Osteocyte (in vitro differentiated cells): ENCODE data around the gene KCTD10. TPM values are rescaled to one million over a fixed set of nuclear protein-coding genes. Genes with fewer than 3 reads are reported as not detected.

Source experiments
- DNase-seq: peaks from one replicate; pipeline ENCODE4 v3.0.0; 2021; ENCODE audit warnings: mixed read lengths; ENCODE audit not compliant: unreplicated experiment; ENCODE audit errors: extremely low spot score
- H3K27ac Mint-ChIP-seq: one replicate; pipeline ENCODE4 v1.8.0; 2021; ENCODE audit warnings: mild to moderate bottlenecking, mixed read lengths; ENCODE audit not compliant: unreplicated experiment
- H3K27me3 Mint-ChIP-seq: one replicate; pipeline ENCODE4 v1.8.0; 2021; ENCODE audit warnings: mixed read lengths; ENCODE audit not compliant: unreplicated experiment
- H3K36me3 Mint-ChIP-seq: one replicate; pipeline ENCODE4 v1.8.0; 2021; ENCODE audit warnings: mixed read lengths; ENCODE audit not compliant: unreplicated experiment
- H3K4me1 Mint-ChIP-seq: one replicate; pipeline ENCODE4 v1.8.0; 2021; ENCODE audit warnings: mixed read lengths; ENCODE audit not compliant: unreplicated experiment
- H3K4me3 Mint-ChIP-seq: one replicate; pipeline ENCODE4 v1.8.0; 2021; ENCODE audit warnings: mild to moderate bottlenecking, moderate library complexity, mixed read lengths; ENCODE audit not compliant: unreplicated experiment
- H3K9me3 Mint-ChIP-seq: one replicate; pipeline ENCODE4 v1.8.0; 2021; ENCODE audit warnings: mixed read lengths; ENCODE audit not compliant: unreplicated experiment
- total RNA-seq: library from RNA; stranded (reverse); gene quantifications from 2 replicates; pipeline ENCODE4 v1.2.1, GENCODE V29; 2021
- TF ChIP-seq, protein P1 (sequence below): fragments of 200-600 bp; sonication (generic); IDR thresholded peaks from 2 replicates; pipeline ENCODE4 v1.5.0; 2021; ENCODE audit warnings: antibody characterized with exemption, mild to moderate bottlenecking, moderate library complexity

KCTD10 gene
- total RNA-seq, 1 donor from 2014 or later, result 43.1 TPM

DNA sequence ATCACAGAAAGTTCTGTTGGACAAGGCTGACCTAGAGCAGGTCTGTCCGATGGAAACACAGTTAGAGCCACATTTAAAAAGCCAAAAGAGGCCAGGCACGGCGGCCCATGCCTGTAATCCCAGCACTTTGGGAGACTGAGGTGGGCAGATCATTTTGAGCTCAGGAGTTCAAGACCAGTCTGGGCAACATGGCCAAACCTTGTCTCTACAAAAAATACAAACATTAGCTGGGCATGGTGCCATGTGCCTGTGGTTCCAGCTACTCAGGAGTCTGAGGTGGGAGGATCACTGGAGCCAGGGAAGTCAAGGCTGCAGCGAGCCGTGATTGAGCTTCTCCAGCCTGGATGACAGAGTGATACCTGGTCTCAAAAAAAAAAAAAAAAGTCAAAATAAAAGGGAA, 15.3 kb upstream of the KCTD10 start:
- H3K27me3 Mint-ChIP-seq, result no peaks in the 10 kb centered on the region
- H3K4me1 Mint-ChIP-seq, result no peaks in the 10 kb centered on the region
- peaks cover 36% of the 10 kb centered on the region for H3K36me3 Mint-ChIP-seq
- DNase-seq, result no peak
- H3K27ac Mint-ChIP-seq, result no peak overlapping the region
- no peaks in the 10 kb centered on the region for H3K9me3 Mint-ChIP-seq
- no peak overlapping the region for H3K4me3 Mint-ChIP-seq
- TF ChIP-seq, protein P1, sequence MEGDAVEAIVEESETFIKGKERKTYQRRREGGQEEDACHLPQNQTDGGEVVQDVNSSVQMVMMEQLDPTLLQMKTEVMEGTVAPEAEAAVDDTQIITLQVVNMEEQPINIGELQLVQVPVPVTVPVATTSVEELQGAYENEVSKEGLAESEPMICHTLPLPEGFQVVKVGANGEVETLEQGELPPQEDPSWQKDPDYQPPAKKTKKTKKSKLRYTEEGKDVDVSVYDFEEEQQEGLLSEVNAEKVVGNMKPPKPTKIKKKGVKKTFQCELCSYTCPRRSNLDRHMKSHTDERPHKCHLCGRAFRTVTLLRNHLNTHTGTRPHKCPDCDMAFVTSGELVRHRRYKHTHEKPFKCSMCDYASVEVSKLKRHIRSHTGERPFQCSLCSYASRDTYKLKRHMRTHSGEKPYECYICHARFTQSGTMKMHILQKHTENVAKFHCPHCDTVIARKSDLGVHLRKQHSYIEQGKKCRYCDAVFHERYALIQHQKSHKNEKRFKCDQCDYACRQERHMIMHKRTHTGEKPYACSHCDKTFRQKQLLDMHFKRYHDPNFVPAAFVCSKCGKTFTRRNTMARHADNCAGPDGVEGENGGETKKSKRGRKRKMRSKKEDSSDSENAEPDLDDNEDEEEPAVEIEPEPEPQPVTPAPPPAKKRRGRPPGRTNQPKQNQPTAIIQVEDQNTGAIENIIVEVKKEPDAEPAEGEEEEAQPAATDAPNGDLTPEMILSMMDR, result no peak

DNA sequence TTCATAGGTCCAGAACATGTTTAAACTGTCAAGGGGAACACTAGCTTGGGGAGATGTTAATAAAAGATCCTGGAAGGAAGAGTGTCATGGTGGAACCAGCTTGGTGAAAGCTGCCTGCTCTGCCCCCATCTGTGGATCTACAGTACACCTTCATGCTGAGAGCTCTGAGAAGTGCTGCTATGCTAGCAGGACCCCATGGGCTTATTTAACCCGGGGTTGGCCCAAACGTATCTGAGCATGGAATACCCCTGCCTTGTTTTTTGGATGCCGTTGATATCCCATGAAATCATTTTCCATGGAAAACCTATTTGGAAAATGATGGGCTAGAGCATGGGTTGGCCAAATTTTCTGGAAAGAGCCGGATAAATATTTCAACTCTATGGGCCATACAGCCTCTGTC, 14.6 kb upstream of the KCTD10 start:
- no peak overlapping the region for H3K4me3 Mint-ChIP-seq
- no peak overlapping the region for H3K27ac Mint-ChIP-seq
- H3K27me3 Mint-ChIP-seq, result no peaks in the 10 kb centered on the region
- H3K9me3 Mint-ChIP-seq, result no peaks in the 10 kb centered on the region
- peaks cover 37% of the 10 kb centered on the region for H3K36me3 Mint-ChIP-seq
- H3K4me1 Mint-ChIP-seq, result no peaks in the 10 kb centered on the region
- TF ChIP-seq, protein P1, result no peak
- no peak for DNase-seq

DNA sequence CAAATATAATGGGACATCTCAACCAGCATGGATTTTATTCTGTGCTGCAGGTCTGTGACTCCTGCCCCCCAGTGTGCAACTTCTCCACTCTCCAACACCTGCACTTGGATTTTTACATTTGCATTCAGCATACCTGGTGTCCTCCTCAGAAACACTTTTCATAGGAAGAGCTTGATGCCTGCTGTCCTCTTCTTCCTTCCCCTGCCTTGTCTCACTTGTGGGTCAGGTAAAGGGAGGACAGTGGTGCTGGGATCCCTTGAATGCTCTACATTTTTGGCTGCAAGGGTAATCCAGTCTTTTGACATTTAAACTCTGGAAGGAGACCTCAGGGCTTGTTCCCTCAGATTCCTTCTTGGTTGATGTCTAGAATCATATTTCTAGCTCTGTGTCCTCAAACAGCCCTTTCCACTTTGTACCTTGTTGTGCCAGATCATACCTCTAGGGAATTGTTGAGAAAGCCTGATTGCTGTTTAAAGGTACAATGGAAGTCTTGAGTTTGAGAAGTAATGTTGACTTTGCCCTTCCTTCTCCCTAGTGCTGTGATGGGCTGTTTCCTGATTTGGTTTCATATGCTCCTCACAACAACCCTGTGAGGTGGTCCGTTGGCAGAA, 13.0 kb upstream of the KCTD10 start:
- H3K27me3 Mint-ChIP-seq, result no peaks in the 10 kb centered on the region
- H3K9me3 Mint-ChIP-seq, result no peaks in the 10 kb centered on the region
- TF ChIP-seq, protein P1, result no peak
- H3K27ac Mint-ChIP-seq, result no peak overlapping the region
- no peak for DNase-seq
- H3K4me3 Mint-ChIP-seq, result no peak overlapping the region
- no peaks in the 10 kb centered on the region for H3K4me1 Mint-ChIP-seq
- H3K36me3 Mint-ChIP-seq, result peaks cover 30% of the 10 kb centered on the region

DNA sequence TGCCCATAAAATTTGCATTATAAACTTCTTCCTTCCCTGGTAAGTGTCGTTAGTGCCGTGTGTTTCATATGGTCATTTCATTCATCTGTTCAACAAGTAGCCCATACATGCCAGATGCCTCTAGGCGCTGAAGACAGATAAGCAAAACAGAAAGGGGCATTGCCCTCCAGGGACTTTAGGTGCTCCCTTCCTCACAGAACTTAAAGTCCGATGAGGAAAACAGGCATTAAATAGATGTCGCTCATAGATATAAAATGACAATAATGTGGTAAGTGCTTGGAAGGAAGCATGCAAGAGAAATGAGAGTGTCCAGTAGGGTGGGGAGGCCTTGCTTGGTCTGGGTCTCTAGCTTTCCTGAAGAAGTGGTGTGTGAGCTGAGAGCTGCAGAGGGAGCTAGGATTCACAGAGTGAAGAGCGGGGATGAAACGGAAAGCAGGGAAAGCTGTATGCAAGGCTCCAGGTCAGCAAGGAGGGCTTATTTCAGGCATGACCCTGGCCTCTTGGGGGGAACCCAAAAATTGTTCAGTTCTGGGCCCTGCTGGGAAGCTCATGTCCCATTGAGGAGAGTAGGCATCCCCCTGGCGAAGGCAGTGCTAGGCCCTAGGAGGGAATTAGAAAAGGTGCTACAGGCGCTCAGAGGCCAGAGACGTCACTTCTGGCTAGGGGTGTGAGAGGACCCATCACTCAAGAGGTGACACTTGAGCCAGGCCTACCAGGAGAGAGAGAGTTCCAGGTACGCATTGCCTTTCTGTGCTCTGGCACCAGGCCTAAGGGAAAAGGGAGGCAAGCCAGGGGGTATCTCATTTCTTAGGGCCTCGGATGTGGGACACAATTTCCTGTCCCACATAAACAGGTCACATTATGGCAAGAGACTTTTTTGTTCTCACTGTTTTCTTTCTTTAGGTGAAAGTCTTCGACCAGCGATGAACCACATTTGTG, 12.2 kb upstream of the KCTD10 start:
- TF ChIP-seq, protein P1, result no peak
- Mint-ChIP-seq H3K36me3 (peaks cover 27% of the 10 kb centered on the region), H3K4me3 (no peak overlapping the region), H3K9me3 (no peaks in the 10 kb centered on the region), H3K27ac (no peak overlapping the region), H3K27me3 (no peaks in the 10 kb centered on the region), H3K4me1 (no peaks in the 10 kb centered on the region)
- DNase-seq, result no peak

DNA sequence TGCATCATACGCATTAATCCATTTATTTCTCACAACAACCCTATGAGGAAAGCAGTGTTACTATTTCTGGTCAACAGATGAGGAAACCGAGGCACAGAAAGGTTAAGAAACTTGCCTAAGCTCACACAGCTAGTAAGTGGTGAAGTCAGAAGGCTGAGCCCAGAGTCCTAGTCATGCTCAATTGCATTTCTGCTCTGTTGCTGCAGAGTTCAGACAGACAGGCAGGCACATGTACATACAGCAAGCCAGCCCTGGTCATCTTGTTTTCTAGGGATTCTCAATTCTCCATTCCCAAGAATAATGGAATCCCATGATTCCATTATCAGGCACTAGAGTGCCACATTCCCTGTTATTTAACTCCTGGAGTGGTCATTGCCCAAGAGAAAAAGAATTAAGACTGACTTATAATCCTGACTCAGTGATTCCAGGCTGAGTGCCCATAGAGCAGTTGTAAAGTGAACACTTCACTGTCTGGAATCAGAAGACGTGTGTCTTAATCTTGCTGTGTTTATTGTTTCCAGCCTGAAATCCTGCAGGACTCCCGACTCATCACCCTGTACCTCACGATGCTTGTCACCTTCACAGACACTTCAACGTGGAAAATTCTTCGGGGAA, 11.1 kb upstream of the KCTD10 start:
- H3K36me3 Mint-ChIP-seq, result peaks cover 29% of the 10 kb centered on the region
- DNase-seq, result no peak
- H3K27me3 Mint-ChIP-seq, result no peaks in the 10 kb centered on the region
- H3K27ac Mint-ChIP-seq, result no peak overlapping the region
- H3K4me1 Mint-ChIP-seq, result no peaks in the 10 kb centered on the region
- TF ChIP-seq, protein P1, result no peak
- no peak overlapping the region for H3K4me3 Mint-ChIP-seq
- H3K9me3 Mint-ChIP-seq, result no peaks in the 10 kb centered on the region
